ENCODE measurements around the gene ZNF569.
"Not testable (repeated sequence)": the region's sequence is repeated elsewhere in the genome, so short reads cannot be mapped to it uniquely, and the experiment has no call there.

Gene ZNF569

DNA sequence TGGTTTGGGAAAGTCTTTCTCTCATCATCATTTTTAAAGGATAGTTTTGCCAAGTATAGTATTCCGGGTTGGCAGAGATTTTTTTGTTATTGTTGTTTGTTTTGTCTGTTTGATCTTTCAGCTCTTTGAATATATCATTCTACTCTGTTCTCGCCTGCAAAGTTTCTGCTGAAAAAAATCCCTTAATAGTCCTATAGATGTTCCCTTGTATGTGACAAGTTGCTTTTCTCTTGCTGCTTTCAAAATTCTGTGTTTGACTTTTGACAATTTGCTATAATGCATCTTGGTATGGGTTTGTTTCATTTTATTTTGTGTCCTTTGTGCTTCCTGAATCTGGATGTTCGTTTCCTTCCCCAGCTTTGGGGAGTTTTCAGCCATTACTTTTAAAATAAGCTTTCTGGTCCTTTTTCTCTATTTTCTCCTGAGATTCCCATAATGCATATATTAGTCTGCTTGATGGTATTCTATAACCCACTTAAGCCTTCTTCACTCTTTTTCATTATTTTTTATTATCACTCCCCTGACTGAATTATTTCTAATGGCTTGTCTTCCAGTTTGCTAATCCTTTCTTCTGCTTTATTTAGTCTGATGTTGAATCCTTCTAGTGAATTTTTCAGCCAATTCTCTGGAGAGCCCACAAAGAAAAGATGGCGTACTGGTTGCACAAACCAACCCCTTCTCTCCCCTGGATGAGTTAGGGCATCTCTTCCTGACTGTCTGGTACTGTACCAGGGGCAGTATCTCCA lies 14.6 kb downstream of the ZNF569 start:
- Mint-ChIP-seq H3K4me1 (no peaks in the 10 kb centered on the region), H3K9me3 (peaks cover 37% of the 10 kb centered on the region), H3K36me3 (peaks cover 71% of the 10 kb centered on the region), H3K4me3 (no peak overlapping the region), H3K27me3 (no peaks in the 10 kb centered on the region), H3K27ac (no peak overlapping the region)

DNA sequence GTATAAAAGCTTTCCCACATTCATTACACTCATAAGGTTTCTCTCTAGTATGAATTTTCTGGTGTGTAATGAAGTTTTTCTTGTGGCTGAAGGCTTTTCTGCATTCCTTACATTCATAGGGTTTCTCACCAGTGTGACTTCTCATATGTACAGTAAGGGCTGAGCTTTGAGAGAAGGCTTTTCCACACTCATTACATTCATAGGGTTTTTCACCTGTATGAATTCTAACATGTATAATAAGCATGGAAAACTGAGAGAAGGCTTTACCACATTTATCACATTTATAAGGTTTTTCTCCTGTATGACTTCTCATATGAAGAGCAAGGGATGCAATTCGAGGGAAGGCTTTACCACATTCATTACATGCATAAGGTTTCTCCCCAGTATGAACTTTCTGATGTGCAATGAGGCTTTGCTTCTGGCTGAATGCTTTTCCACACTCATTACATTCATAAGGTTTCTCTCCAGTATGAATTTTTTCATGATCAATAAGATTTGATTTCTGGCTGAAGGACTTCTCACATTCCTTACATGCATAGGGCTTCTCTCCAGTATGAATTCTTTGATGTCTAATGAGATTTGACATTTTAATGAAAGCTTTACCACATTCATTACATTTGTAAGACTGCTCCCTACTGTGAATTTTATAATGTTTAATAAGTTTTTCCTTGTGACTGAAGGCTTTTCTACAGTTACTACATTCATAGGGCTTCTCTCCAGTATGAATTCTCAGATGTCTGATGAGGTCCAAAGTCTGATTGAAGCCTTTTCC lies 53.7 kb downstream of the ZNF569 start:
- H3K36me3 Mint-ChIP-seq, result peaks cover 52% of the 10 kb centered on the region
- no peak overlapping the region for H3K27ac Mint-ChIP-seq
- H3K27me3 Mint-ChIP-seq, result no peaks in the 10 kb centered on the region
- H3K9me3 Mint-ChIP-seq, result peaks cover 28% of the 10 kb centered on the region
- no peaks in the 10 kb centered on the region for H3K4me1 Mint-ChIP-seq
- H3K4me3 Mint-ChIP-seq, result no peak overlapping the region

- H3K9me3 Mint-ChIP-seq, result peaks cover 25% of the 10 kb centered on the region
- H3K4me1 Mint-ChIP-seq, result no peaks in the 10 kb centered on the region
- no peak overlapping the region for H3K4me3 Mint-ChIP-seq
- no peak overlapping the region for H3K27ac Mint-ChIP-seq
- H3K27me3 Mint-ChIP-seq, result no peaks in the 10 kb centered on the region
- peaks cover 51% of the 10 kb centered on the region for H3K36me3 Mint-ChIP-seq
These were observed 54.5 kb downstream of the ZNF569 start for GRCh38 chr19:37412700-37413099.

DNA sequence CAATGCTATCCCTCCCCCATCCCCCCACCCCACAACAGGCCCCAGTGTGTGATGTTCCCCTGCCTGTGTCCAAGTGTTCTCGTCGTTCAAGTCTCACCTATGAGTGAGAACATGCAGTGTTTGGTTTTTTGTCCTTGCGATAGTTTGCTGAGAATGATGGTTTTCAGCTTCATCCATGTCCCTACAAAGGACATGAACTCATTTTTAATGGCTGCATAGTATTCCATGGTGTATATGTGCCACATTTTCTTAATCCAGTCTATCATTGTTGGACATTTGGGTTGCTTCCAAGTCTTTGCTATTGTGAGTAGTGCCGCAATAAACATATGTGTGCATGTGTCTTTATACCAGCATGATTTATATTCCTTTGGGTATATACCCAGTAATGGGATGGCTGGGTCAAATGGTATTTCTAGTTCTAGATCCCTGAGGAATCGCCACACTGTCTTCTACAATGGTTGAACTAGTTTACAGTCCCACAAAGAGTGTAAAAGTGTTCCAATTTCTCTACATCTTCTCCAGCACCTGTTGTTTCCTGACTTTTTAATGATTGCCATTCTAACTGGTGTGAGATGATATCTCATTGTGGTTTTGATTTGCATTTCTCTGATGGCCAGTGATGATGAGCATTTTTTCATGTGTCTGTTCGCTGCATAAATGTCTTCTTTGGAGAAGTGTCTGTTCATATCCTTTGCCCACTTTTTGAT lies 61.0 kb downstream of the ZNF569 start:
- H3K4me3 Mint-ChIP-seq, H3K27ac Mint-ChIP-seq, H3K4me1 Mint-ChIP-seq, H3K27me3 Mint-ChIP-seq: not testable (repeated sequence)
- peaks cover 23% of the 10 kb centered on the region for H3K36me3 Mint-ChIP-seq
- H3K9me3 Mint-ChIP-seq, result peaks cover 33% of the 10 kb centered on the region

DNA sequence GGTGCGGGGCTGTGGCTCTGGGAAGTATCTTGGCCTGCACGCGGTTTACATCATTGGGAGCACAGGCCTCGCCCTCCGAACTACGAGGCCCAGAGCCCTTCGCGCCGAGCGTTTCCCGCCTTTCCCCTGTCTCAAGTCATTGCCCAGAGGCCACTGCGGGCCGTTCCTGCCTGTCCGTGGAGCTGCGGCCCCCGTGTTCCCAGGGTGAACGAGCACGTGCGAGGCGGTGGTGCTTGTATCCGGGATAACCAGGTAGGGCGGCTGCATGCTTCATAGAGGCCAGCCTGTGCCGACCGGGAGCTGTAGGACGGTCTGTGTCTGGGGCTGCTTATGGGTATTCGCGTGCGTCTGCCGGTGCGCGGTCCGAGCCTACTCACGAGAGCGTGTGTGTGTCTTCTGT lies 63.8 kb downstream of the ZNF569 start:
- Mint-ChIP-seq H3K4me1 (no peaks in the 10 kb centered on the region), H3K4me3 (no peak overlapping the region), H3K27ac (no peak overlapping the region), H3K9me3 (peaks cover 34% of the 10 kb centered on the region), H3K27me3 (no peaks in the 10 kb centered on the region), H3K36me3 (peaks cover 27% of the 10 kb centered on the region)

DNA sequence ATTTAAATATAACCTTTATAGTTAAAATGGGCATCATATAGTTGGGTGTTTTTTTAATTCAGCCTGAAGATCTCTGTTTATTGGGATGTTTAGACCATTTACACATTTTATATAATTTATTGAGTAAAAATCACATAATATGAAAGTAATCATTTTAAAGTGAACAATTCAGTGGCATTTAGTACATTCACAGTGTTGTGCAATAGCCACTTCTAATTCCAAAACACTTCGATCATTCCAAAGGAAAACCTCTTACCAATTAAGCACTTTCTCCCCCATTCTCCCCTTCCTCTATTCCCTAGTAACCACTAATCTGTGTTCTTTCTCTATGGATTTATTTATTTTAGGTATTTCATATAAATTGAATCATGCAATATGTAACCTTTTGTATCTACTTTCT lies 66.2 kb downstream of the ZNF569 start:
- Mint-ChIP-seq H3K27ac (no peak overlapping the region), H3K9me3 (peaks cover 33% of the 10 kb centered on the region), H3K4me3 (no peak overlapping the region), H3K4me1 (no peaks in the 10 kb centered on the region), H3K27me3 (no peaks in the 10 kb centered on the region), H3K36me3 (peaks cover 22% of the 10 kb centered on the region)

- H3K9me3 Mint-ChIP-seq, result peaks cover 28% of the 10 kb centered on the region
- H3K36me3 Mint-ChIP-seq, result peaks cover 43% of the 10 kb centered on the region
- H3K4me3 Mint-ChIP-seq, H3K27me3 Mint-ChIP-seq, H3K4me1 Mint-ChIP-seq, H3K27ac Mint-ChIP-seq: not testable (repeated sequence)
These were observed 75.8 kb downstream of the ZNF569 start for GRCh38 chr19:37391399-37391798.

- Mint-ChIP-seq H3K9me3 (peaks cover 25% of the 10 kb centered on the region), H3K36me3 (peaks cover 57% of the 10 kb centered on the region), H3K27me3 (no peaks in the 10 kb centered on the region), H3K27ac (no peak overlapping the region), H3K4me1 (no peaks in the 10 kb centered on the region), H3K4me3 (no peak overlapping the region)
These were observed 78.0 kb downstream of the ZNF569 start for GRCh38 chr19:37389234-37389633.

DNA sequence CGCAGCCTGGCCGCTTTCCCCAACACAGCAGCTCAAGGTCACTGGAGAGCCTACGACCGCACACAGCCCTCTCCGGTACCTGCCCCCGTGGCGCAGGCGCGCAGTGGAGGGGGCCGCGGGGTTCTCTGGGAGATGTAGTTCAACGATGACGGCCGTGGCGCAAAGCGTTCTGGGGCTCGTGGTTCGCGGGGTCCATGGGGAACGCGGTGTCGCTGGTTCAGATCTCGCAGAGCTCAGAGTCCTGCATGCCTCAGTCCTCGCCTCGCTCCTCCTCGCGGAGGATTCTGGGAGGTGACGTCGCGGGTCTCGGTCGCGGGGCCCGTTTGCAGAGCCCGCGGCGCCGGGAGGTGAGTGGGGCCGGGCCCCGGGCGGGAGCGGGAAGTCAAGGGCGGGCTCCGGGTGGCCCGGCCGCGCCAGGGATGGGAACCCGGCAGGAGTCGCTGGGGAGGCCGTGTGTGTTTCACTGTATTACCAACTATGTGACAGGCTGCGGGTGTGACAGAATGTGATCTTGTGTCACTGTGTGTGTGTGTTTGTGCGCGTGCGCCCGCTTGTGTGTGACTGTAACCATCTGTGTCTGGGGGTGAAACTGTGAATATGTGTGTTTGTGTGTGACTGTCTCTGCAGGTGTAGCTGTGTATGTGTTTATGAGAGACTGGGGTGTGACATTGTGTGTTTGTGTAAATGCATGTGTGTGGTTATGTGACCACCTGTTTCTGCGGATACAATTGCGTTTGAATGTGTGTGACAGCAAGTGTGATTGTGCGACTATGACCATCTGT lies 96.2 kb downstream of the ZNF569 start, which contains the start of gene ZNF527:
Gene ZNF527, plus strand, starts transcription at position 220 of the 782 bp plus-strand sequence. CDS start 3,100 bp downstream, outside the sequence.
- peak within 1 kb of the TSS; percentile 99 for H3K4me3 Mint-ChIP-seq

GRCh38 chr19:37370386-37370879 lies 96.8 kb downstream of the ZNF569 start:
- not testable (repeated sequence) for H3K27me3 Mint-ChIP-seq, H3K9me3 Mint-ChIP-seq, H3K36me3 Mint-ChIP-seq
- Mint-ChIP-seq H3K4me3 (peak overlapping the region; percentile 99), H3K4me1 (peaks cover 26% of the 10 kb centered on the region), H3K27ac (peak overlapping the region; percentile 30)

More for the DNA sequence above, 96.2 kb downstream of the ZNF569 start, which contains the start of gene ZNF527:
- Mint-ChIP-seq H3K9me3 (peaks cover 6% of the 10 kb centered on the region), H3K27me3 (no peaks in the 10 kb centered on the region), H3K27ac (peak within 1 kb of the TSS; percentile 30), H3K4me1 (peaks cover 26% of the 10 kb centered on the region), H3K36me3 (peaks cover 8% of the 10 kb centered on the region)

DNA sequence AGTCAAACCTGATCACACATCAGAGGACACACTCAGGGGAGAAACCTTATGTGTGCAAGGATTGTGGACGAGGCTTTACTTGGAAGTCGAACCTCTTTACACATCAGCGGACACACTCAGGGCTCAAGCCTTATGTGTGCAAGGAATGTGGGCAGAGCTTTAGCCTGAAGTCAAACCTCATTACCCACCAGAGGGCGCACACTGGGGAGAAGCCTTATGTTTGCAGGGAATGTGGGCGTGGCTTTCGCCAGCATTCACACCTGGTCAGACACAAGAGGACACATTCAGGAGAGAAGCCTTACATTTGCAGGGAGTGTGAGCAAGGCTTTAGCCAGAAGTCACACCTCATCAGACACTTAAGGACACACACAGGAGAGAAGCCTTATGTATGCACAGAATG lies 104.5 kb downstream of the ZNF569 start:
- Mint-ChIP-seq H3K27me3 (no peaks in the 10 kb centered on the region), H3K9me3 (peaks cover 10% of the 10 kb centered on the region), H3K4me1 (no peaks in the 10 kb centered on the region), H3K36me3 (peaks cover 47% of the 10 kb centered on the region), H3K4me3 (no peak overlapping the region), H3K27ac (no peak overlapping the region)

DNA sequence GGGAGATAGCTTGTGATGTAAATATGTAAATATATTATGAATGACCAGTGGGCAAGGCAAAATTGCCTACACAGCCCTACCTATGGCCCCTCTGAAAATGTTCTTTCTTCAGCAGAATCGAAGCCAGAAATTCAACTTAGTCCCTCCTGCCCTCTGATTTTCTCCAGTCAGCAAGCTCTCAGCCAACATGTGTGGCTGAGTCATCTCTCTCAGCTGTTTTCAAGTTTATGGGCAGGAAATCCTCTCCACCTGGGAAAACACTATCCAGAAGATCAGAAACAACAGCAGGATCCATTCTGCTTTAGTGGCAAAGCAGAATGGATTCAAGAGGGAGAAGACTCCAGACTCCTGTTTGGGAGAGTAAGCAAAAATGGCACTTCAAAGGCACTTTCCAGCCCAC lies 105.2 kb downstream of the ZNF569 start:
- Mint-ChIP-seq H3K27ac (no peak overlapping the region), H3K36me3 (peaks cover 55% of the 10 kb centered on the region), H3K4me1 (no peaks in the 10 kb centered on the region), H3K27me3 (no peaks in the 10 kb centered on the region), H3K4me3 (no peak overlapping the region), H3K9me3 (peaks cover 13% of the 10 kb centered on the region)
